IPS-11a (cell line): Measurements from ENCODE around the gene GFI1B.
"Not testable (repeated sequence)": the region's sequence is repeated elsewhere in the genome, so short reads cannot be mapped to it uniquely, and the experiment has no call there.

Experiments
- H3K4me3 ChIP-seq: one replicate; pipeline ENCODE4 v1.5.1; 2013; ENCODE audit warnings: low read depth, low read length, control low read depth

The GFI1B gene

GRCh38 chr9:132967908-132968307, 10.6 kb upstream of the GFI1B start:
- H3K4me3 ChIP-seq: not testable (repeated sequence)

- no peak overlapping the region for H3K4me3 ChIP-seq
Measured at GRCh38 chr9:132969783-132970182, 8.7 kb upstream of the GFI1B start.

- H3K4me3 ChIP-seq: no peak overlapping the region
Measured at GRCh38 chr9:132970324-132971062, 8.0 kb upstream of the GFI1B start.

GRCh38 chr9:132973166-132973565, 5.3 kb upstream of the GFI1B start:
- no peak overlapping the region for H3K4me3 ChIP-seq

GRCh38 chr9:132973713-132974112, 4.8 kb upstream of the GFI1B start:
- H3K4me3 ChIP-seq: no peak overlapping the region

- no peak overlapping the region for H3K4me3 ChIP-seq
Measured at GRCh38 chr9:132975961-132976360, 2.5 kb upstream of the GFI1B start.

- no peak overlapping the region for H3K4me3 ChIP-seq
Measured at GRCh38 chr9:132976571-132976970, 1.9 kb upstream of the GFI1B start.

GRCh38 chr9:132978112-132978450, 413 bp upstream of the GFI1B start:
- no peak overlapping the region for H3K4me3 ChIP-seq

- H3K4me3 ChIP-seq: no peak overlapping the region
Measured at GRCh38 chr9:132980157-132980556, 1.7 kb downstream of the GFI1B start.

- no peak overlapping the region for H3K4me3 ChIP-seq
Measured at GRCh38 chr9:132982458-132982857, 4.0 kb downstream of the GFI1B start.

- H3K4me3 ChIP-seq: no peak overlapping the region
Measured at GRCh38 chr9:132983491-132984201, 5.2 kb downstream of the GFI1B start.

GRCh38 chr9:132984202-132985070, 5.9 kb downstream of the GFI1B start:
- H3K4me3 ChIP-seq: no peak overlapping the region

GRCh38 chr9:132985071-132985350, 6.5 kb downstream of the GFI1B start:
- H3K4me3 ChIP-seq: no peak overlapping the region

GRCh38 chr9:132985489-132985888, 7.0 kb downstream of the GFI1B start:
- no peak overlapping the region for H3K4me3 ChIP-seq

- no peak overlapping the region for H3K4me3 ChIP-seq
Measured at GRCh38 chr9:132986114-132986513, 7.6 kb downstream of the GFI1B start.

GRCh38 chr9:132986640-132987620, 8.4 kb downstream of the GFI1B start:
- no peak overlapping the region for H3K4me3 ChIP-seq

GRCh38 chr9:132988244-132989013, 9.9 kb downstream of the GFI1B start:
- H3K4me3 ChIP-seq: no peak overlapping the region

- H3K4me3 ChIP-seq: no peak overlapping the region
Measured at GRCh38 chr9:132989014-132989310, 10.5 kb downstream of the GFI1B start.

GRCh38 chr9:132989414-132989996, 11.0 kb downstream of the GFI1B start:
- H3K4me3 ChIP-seq: no peak overlapping the region
